Stimulated activated CD4-positive, alpha-beta T cell treated with anti-CD3 and anti-CD28 coated beads, TNF-alpha, amount 100 ng/mL, for 4 hours (primary cell): ENCODE results near the gene FDXR.
A peak's percentile ranks its signal among the peaks of the same experiment; 100 is the strongest.

ENCODE experiments used
- DNase-seq, 3 experiments: peaks; one replicate each; pipeline ENCODE4 v3.0.0-alpha.2; 2020; ENCODE audit warnings: low read depth in 3 of 3

FDXR gene

DNA sequence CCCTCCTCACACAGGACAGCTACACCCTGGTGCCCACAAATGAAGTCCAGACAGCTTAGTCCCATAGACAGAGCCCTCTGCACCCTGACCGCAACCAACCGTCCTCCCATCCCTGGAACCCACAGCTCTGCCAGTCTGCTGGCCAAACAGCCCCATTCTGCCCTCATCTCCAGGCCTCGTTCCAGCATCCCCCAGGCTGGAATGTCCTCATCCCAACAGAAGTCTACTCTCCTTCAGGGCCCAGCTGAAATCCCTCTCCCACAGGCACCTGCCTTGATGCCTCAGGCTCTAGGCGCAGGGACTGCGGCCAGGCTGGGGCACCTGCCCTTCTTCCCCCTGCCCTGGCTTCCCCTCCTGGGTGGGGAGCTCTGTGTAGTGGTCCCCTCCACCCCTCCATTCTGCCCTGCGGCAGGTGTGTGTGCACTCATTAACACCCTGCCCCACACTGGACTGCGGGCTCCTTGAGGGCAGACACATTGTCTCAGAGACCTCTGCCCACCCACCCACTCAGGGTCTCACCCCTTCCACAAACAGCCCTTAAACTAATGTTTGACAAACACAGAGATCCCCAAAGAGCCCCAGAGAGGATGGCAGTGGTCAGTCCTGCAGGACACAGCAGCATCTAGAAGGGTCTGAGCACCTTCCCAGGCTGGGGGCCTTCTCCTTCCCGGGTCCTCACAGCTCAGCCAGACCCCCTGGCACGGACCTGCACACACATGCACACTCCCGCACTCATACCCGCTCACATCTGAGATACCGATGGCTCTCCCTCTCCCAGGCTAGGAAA is 13.9 kb downstream of the FDXR start:
- DNase-seq = no peak

DNA sequence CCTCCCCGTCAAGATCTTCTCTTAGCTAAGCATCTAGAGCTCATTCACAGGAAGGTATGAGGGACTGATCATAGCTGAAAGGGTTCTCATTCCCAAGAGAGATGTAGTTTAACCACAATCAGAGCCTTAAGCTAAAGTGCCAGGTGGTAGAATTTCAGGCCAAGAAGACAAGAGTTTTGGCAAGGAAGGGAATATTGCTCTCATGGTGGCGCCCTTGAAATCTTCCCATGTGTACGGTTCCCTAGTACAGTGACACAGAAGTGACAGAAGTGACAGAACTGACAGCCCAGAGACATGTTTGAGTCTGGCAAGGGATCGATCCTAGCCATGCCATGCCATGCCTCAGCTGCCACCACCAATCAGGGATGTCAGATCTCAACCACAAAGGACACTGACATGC is 15.6 kb downstream of the FDXR start:
- no peak for DNase-seq

DNA sequence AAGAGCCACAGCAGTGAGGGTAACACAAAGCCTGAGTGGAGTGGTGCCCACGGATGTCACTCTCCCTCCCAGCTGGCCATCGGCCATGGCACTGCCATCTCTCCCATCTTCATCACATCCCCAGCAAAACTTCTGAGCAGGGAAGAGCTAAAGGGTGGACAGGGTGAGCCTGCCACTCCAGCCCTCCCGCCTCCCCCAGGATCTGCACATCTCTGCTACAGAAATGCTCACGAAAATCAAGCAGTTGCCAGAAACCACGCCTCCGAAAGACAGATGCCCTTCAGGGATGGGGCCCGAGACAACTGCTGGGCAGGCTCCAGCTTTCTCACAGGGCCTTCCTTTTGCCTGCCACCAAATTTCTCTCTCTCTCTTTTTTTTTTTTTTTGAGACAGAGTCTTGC is 16.7 kb downstream of the FDXR start:
- no peak for DNase-seq

DNA sequence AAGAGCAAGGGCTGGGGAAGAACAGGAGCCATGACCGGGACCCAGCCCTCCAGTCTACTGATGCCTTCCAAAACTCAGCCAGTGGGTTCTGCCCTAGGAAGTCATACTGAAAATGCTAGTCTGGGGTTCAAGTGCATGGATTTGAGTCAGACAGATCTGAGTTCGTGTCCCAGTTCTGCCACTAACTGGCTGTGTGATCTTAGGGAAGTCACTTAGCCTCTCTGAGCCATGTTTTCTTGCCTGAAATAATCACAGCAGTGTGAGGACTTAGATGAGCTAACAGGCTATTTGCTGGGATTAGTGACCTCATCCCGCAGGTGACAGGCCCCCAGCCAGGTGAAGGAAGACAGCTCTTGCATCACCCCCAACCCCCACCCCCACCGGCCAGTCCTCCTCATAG is 17.5 kb downstream of the FDXR start:
- DNase-seq = no peak

DNA sequence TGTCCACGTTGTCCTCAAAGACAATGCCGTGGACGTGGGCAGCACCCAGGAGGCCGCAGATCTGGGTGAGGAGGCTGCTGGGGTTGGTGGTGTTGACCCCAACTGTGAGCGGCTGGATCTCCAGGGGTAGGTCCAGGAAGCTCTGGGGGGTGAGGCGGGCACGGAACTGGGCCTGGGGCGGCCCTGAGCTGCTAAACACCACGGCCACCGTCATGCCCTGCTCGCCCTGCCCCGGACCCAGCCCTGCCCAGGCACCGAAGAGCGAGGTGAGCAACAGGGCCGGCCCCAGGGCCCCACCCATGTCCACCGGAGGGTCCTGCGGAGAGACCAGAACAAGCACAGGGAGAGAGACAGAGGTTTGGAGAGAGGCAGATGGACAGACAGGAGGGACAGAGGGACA is 18.0 kb downstream of the FDXR start:
- DNase-seq = no peak

DNA sequence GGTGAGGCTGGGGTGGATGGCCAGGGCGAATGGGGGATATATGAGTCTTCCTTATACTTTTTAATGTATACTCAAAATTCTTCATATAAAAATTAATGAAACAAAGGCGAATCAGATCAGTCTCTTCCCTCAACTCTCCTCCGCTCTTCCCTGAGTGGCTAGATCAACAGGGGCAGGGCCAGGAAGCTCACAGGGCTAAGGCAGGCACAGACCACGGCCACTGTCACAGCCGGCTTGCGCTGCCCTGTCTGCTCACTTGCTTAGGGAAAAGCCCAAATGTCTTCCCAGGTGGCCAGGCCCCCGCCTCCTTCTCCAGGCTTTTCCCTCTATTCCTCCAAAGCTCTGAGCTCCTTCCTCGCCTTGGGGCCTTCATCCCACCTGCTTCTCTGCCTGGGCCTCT is 19.1 kb downstream of the FDXR start:
- DNase-seq = no peak

DNA sequence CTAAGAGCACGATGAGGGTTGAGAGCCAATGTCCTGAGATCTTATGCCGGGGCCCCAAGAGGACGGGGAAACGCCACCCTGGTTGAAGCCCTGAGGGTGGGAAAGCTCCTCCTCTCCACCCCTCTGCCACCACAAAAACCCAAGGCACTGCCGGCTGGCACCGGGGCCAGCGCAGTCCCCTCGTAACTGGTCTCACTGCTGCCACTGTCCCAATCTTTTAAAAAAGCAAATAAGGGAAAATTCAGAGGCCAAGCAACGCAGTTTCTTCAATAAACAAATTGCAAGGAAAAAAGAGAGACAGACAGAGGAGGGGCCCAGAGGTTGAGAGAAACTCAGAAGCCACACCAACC is 19.8 kb downstream of the FDXR start:
- DNase-seq = no peak

DNA sequence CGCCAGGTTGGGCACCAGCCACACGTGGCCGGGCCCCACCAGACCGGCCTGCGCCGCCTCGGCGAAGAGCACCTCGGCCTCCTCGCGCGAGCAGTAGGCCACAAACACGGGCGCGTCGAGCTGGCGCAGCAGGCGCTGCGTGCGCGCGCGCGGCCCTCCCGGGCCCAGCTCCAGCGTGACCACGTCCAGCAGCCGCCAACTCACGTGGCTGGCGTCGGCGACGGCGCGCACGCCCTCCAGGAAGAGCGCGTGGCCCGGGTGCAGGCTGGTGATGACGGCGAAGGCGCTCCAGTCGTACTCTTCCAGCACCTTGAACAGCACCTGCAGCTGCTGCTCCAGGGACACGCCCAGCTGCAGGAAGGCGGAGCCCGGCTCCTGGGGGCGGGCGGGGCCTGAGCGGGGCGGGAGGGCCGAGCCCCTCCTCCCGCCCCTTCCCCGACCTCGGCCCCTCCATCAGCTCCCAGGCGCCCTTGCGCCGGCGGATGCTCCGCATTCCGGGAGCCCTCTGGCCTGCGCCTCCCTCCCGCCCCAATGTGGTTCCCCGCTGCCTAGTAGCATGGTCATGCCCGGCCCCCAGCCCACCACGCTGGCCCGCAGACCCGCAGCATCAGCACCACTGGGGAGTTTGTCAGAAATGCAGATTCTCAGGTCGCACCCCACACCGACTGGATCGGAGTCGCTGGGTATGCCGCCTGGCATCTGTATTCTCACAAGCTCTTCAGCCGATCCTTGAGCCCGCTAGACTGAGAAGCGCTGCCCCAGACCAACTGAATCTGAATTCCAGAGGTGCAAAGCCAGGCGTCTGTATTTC is 20.4 kb downstream of the FDXR start:
- peak; percentile 26 to 47 (median 29) for DNase-seq

DNA sequence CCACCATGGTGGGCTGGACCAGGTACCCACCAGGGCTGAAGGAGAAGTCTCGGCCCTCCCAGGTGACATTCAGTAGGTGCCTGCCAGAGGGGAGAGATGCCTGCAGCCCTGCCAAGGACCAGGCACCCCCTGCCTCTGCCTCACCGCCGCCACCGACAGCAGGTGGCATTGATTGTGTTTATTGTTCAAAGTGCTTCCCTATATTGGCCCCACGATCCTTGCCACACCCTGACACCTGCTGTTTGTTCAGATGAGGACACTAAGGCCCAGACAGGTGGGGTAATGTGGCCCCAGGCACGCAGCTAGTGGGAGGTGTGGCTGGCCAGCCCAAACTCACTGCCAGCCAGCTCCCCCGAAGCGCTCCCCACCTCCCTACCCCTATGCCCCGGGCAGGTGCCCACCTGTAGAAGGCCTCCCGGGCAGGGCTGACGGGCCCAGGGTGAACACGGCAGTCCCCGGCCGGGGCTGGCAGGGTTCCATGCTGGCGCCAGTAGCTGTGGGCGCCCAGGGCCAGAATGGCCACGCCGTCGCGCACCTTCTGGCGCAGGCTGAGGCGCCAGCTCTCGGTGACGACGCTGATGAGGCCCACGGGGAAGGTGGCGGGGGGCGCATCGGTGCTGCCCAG is 21.1 kb downstream of the FDXR start:
- DNase-seq = no peak

DNA sequence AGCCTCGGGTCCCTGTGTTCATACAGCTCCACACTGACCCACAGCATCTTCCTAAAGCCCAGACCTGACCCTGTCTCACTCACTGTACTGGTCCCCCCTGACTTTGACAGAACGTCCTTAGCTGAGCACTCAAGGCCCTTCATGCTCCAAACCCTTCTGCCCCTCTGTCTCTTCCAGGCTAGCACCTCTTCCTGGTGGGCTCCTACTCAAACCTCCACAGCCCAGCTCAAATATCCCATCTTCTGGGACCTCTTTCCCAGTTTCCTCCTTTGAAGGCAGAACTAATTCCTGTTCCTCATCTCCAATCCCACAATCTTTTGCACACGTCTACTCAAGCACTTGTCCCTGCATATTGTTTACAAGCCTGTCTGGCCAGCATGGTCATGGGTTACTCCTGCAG is 21.9 kb downstream of the FDXR start:
- DNase-seq = no peak

DNA sequence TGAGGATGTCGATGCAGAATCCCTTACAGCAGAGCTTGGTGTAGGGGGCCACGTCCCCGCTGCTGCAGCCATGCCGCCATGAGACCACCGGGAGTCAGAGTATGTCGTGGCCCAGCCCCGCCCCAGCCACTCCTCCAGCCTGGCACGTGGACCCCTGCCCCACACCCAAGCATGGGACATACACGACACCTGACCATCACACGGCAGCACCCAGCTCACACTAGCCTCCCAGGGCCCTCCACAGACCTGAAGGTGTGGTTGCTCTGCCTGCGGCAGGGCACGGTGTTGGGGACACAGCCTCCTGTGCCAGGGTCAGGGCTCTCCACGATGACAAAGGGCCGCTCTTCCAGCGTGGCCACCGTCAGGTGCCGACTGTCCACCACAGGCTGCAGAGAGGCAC is 22.5 kb downstream of the FDXR start:
- no peak for DNase-seq

DNA sequence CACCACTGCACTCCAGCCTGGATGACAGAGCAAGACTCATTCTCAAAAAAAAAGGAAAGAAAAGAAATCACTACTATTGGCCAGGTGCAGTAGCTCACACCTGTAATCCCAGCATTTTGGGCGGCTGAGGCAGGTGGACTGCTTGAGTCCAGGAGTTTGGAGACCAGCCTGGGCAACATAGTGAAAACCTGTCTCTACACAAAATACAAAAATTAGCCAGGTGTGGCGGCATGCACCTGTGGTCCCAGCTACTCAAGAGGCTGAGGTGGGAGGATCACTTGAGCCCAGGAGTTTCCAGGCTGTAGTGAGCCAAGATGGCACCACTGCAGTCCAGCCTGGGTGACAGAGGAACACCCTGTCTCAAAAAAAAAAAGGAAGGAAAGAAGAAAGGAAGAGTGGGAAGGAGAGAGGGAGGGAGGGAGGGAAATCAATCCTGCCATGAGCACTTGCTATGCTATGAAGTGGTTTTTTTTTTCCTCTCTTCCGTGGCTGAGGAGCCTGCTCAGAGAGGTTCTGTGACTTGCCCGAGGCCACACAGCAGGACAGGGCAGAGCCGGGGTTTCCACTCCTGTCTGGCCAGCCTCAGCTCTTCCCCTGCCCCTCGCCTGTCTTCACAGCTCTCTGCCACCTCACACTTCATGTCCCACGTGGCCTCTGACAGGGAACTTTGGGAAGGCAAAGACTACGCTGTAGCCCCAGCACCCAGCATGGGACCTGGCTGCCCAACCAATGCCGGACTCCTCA is 24.0 kb downstream of the FDXR start:
- DNase-seq = no peak

DNA sequence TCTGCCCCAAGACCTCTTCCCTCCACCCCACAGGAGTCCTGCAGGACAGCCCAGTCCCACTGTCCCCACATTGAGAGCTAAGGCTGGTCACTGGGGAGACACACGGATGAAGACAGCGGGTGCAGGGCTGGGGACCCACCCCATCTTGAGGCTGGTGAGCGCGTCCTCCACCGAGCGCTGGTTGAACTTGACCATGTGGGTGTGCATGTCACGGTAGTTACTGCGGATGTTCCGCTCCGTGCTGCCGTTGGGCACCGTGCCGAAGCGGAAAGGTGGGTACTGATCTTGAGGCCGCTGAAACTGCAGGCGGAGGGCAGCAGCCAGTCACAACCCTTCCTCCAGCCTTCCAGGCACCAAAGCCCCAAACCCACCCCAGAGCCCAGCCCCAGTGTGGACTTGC is 26.2 kb downstream of the FDXR start:
- DNase-seq = no peak

DNA sequence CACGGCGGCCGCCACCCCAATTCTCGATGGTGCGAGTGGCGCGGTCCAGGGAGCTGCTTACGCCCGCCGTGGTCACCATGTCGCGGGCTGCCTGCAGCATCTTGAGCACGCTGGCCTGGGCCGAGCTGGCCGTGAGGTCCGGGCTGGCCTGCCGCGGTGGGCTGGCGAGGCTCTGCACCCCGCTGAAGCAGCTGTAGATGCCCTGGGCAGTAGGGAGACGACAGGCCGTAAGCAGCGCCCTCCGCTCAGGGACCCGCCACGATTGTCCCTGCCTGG is 29.5 kb downstream of the FDXR start:
- DNase-seq = no peak

DNA sequence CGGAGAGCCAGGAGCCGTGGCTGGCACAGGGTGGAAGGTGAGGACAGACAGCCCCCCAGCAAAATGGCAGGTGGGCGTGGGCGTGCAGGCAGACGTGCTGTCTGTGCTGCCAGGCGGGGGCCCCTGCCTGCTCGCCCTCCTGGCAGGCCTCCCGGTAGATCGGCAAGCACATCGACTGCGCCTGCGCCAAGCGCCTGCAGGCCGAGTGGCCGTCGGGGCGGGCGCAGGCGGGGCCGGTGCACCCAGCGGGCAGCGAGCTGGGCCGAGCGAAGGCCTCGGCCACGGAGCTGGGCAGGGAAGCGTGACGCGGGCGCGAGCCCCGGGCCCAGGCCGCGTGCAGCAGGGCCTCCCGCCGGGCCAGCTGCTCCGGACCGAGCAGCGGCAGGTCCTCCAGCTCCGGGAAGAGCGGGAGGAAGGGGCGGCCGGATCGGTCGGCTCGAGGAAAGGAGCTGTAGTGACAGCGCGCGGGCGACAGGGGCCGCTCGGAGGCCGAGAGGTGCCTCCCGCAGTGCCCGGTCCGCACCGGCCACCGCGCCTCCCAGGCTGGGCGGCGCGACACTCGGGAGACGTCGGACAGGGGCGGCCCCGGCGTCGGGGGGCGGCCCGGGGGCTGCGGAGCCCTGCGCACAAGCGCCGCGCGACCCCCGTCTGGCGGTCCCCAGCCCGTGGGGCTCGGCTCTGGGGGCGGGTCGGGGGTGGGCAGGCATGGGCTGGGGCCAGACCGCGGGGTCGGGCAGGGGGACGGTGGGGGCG is 30.0 kb downstream of the FDXR start:
- no peak for DNase-seq

DNA sequence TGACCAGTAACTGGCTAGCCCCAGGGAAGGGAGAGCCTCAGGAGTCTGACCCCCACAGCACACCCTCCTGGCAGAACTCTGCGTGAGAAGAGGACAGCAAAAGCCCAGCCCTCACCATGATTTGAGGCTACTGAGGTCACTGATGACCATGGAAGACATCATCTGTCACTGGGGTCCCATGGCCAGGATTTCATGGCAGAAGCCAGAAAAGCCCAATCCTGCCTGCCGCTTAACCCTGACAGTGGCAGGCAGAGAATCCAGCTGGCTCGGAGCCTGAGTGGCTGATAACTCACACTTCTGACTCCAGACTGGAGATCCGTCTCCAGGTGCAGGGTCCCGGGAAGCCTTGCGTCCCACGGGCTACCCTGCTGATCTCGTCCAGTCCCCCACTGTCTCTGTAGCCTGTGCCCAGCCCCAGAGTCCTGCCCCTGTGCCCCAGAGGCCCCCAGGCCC is 30.6 kb downstream of the FDXR start:
- no peak for DNase-seq

DNA sequence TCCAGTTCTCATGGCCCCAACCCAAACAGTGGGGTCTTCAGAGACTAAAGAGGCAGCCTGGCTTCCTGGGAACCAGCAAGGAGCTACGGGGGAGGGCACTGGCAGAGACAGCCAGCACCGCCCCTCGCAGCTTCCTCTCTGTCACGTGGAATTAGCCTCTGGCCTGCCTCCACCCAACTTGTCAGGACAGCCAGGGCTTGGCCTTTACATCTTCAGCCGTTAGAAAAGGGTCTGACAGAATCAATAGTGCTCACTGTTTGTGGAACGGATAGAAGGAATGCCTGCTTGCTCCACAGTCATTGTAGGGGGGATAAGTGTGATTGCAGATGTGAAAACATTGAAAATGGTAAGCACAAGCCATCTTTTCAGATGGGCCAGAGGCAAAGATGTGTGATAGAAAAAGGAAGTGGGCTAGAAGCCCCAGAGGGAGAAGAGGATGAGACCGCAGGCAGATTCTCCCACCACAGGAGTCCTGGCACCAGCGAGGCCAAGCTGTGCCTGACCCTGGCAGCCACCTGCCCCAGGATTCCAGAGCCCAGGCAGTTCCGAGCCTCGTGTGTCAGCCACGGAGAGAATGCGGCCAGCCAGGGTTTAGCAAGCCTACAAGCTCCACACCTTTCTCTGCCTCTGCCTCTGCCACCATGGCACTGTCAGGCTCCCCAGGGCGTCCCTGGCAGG is 31.7 kb downstream of the FDXR start:
- DNase-seq = no peak

DNA sequence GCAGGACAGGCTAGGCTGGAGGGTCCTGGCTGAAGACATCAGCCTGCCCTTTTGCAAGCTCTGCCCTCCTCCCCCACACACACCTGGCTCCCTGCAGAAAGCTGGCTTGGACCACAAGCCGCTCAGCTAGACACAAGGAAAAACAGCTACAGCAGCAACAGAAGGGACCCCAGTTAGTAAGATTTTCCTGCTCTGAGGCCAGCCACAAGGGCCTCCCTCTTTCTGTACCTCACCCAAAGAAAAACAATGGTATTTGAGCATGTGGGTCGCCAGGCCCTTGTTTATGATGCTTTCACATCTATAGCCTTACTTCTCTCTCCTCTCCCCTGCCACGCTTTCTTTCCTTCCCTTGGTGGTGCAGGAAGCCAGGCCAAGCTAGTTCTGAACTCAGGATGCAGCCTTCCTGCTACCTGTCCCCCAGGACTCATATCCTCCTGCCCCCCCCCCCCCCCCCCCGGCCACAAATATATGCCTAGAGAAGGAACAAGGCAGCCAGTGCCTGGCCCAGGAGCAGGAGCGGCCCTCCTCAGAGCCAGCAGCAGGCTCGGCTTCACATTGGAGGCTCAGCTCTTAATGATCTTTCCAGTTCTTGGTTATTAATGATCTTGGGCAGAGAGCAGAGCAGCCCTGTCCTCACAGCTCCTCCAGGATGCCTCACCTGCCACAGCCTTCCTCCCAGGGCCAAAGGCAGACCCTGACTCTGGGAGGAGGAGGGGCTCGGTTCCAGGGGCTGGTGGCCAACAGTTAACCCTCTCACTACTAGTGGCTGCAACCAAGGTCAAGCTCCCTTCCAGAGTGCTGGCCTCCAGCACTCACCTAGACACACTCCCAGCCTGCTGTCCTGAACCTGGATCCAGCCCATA is 32.6 kb downstream of the FDXR start:
- DNase-seq = no peak

DNA sequence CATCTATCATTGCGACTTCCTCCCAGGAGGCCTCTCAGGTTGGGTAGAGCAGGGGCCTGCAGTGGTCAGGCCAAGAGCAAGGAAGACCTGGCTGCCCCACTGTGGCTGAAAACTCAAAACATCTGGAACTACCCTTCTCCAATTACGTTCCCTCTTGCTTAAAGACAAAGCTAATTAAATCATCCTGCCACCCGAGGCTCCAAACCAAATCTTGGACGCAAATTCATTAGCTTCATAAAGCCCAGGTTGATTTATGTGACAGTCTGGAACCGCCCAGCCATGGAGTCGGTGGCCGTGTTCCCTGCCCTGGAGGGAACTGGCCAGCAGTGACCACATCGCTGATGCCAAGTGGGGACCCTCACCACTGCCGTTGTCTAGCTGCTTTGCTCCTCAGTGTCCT is 34.5 kb downstream of the FDXR start:
- no peak for DNase-seq
